HCEC 1CT (cell line): ENCODE results near the gene POMP.

ENCODE experiments used
- DNase-seq: peaks from one replicate; pipeline ENCODE4 v3.0.0-alpha.2; 2017

The POMP gene, protein sequence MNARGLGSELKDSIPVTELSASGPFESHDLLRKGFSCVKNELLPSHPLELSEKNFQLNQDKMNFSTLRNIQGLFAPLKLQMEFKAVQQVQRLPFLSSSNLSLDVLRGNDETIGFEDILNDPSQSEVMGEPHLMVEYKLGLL

GRCh38 chr13:28658796-28659620 is at the start of gene POMP:
POMP (plus strand) TSS chr13:28659130; CDS start chr13:28659185, 55 bp downstream.
- DNase-seq = peak; percentile 87

GRCh38 chr13:28609381-28609780 is 49.5 kb upstream of the POMP start:
- no peak for DNase-seq

- peak; percentile 76 for DNase-seq
Measured at GRCh38 chr13:28609926-28610325, 49.0 kb upstream of the POMP start.

GRCh38 chr13:28610996-28611395 is 47.9 kb upstream of the POMP start:
- DNase-seq = peak; percentile 9

- DNase-seq = no peak
Measured at GRCh38 chr13:28611654-28612131, 47.2 kb upstream of the POMP start.

DNA sequence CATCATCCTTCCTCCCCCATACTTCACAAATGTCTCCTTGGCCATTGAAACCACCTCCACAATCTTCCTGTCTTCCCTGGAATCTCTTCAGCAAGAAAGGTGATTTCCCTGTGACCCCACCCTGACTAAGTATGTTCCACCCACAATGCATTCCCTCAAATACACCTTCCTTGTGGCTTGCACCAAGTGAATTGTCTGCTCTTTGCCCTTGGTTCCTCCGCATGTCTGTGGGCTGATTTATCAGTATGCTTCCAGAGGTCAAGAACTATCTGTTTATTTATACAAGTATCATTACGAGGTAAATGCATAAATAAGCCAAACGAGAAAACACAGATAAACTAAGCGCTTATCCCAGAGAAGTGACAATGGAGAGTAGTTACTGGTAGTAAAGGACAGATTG is 45.4 kb upstream of the POMP start:
- no peak for DNase-seq

- DNase-seq = no peak
Measured at GRCh38 chr13:28615916-28616446, 42.9 kb upstream of the POMP start.

DNA sequence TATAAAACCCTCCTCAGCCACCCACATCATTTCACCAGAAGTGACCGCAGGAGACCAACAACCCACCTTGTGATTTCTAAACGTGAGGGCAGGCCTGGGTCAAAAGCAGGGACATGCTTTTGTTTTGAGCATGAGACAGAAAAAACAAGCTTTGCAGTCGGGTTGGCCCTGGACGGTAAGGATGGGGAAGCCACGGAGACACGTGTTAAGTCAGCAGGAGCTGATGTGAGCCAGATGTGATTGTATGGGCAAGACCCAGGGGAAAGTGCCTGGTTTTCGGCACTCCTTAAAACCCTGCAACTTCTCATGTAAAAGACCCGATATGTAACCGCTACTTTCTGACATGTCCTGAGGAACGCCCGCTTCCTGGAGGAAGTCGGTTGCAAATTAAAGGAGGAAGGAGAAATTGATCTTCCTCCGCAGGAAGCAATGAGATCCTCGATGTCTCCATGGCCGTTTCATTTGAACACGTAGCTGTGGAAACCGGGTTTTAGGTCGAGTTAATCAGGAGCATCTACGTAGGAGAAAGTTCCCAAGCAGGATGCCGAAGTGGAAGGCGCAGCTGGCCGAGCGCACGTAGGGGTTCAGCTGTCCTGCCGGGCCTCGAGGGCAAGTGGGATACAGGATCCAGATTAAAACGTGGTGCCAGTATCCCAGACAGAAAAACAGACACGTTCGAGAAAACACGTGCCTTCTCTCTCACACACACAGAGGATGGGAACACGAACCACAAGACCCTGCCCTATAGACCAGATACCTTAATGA is 40.5 kb upstream of the POMP start:
- DNase-seq = no peak

- no peak for DNase-seq
Measured at GRCh38 chr13:28620011-28620830, 38.7 kb upstream of the POMP start.

DNA sequence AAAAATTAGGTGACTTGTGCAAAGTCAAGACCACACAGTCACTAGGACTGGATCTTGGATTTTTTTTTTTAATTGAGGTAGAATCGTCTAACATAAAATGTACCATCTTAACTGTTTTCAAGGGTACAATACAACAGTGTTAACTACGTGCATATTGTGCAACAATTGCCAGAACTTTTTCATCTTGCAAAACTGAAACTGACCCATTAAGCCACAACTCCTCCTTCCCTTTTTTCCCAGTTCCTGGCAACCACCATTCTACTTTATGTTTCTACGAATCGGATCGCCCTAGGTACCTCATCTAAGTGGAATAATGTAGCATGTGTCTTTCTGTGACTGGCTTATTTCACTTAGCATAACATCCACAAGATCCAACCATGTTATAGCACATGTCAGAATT is 37.5 kb upstream of the POMP start:
- DNase-seq = no peak

- DNase-seq = no peak
Measured at GRCh38 chr13:28622286-28622685, 36.6 kb upstream of the POMP start.

GRCh38 chr13:28623782-28624706 is 34.9 kb upstream of the POMP start:
- DNase-seq = no peak

GRCh38 chr13:28624707-28625432 is 34.1 kb upstream of the POMP start:
- no peak for DNase-seq

GRCh38 chr13:28626266-28626665 is 32.7 kb upstream of the POMP start:
- DNase-seq = no peak

- no peak for DNase-seq
Measured at GRCh38 chr13:28628241-28628640, 30.7 kb upstream of the POMP start.

GRCh38 chr13:28630869-28631268 is 28.1 kb upstream of the POMP start:
- no peak for DNase-seq

DNA sequence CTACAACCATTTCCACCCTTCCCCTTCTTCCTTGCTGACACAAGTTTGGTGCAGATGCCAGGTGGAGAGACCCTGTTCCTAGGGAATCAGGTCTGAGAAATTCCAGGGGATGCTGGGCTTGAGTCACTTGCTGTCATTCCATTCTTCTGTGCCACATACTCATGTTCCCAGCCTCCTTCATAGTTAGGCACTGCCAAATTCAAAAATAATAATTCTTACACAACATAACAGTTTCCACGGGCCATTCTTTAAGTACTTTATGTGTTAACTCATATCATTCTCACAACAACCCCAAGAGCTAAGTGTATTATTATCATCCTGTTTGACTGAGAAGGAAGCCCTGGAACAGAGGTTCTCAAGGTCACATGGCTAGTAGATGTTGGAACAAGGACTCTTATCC is 27.1 kb upstream of the POMP start:
- DNase-seq = no peak

GRCh38 chr13:28636069-28636468 is 22.9 kb upstream of the POMP start:
- peak; percentile 78 for DNase-seq

DNA sequence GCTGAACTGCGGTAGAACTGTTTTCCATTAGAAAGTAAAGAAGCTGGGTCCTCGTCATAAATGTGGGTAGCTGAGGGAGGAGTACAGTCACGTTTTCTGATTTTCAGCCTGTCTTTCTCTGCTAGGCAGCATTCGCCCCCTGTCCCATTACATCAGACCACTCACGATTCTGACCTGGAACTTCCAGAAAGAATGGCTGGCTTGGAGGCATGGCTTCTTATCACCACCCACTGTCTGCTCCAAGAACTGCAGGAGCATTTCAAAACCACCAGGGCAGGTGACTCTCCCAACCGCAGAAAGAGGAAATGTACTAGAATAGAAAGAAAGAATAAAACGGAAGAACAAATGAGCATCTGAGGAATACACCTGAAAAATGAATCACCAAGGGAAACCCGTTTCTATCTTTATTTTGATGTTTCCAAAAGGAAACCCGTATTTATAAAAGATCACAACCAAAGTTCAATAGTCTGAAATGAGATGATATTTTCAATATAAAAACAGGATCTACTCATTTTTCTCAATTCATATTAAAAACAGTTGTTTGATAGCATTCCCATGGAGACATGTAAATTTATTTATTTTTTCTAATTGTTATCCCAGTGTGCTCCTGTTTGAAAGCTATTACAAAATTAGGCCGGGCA is 22.1 kb upstream of the POMP start:
- peak; percentile 81 for DNase-seq

GRCh38 chr13:28637714-28638355 is 21.1 kb upstream of the POMP start:
- DNase-seq = no peak
